Measurements from ENCODE around the gene NPHP1. TPM values are rescaled to one million over a fixed set of nuclear protein-coding genes. Genes with fewer than 3 reads are reported as not detected.
"Not testable (repeated sequence)": the region's sequence is repeated elsewhere in the genome, so short reads cannot be mapped to it uniquely, and the experiment has no call there.

The NPHP1 gene
- polyA plus RNA-seq, 3 donors, result 14.6 to 17.4 (median 16.1) TPM

- DNase-seq (ENCODE audit: low read depth in 3 of 3, low spot score in 2 of 3), result no peak
Measured at GRCh38 chr2:110140401-110140800, 64.4 kb downstream of the NPHP1 start.

GRCh38 chr2:110134025-110134424 is 70.8 kb downstream of the NPHP1 start:
- DNase-seq (ENCODE audit: low read depth in 3 of 3, low spot score in 2 of 3), result no peak

DNA sequence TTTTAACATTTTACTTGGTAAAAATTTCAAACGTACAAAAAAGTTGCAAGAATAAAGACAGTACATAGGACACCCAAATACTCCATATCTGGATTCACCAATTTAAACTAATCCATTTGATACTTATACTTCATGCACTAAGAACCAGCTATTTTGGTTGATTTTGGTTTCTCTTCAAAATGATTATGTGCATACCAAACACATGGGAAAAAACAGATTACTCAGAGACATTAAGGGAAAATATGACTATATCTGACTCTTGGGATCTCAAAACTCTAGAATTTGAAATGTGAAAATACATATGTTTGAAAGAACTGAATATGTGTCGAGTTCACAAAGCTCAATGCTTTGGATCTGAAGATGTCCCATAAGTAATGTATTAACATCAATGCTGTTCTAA is 73.6 kb downstream of the NPHP1 start:
- DNase-seq (ENCODE audit: low read depth in 3 of 3, low spot score in 2 of 3), result no peak

DNA sequence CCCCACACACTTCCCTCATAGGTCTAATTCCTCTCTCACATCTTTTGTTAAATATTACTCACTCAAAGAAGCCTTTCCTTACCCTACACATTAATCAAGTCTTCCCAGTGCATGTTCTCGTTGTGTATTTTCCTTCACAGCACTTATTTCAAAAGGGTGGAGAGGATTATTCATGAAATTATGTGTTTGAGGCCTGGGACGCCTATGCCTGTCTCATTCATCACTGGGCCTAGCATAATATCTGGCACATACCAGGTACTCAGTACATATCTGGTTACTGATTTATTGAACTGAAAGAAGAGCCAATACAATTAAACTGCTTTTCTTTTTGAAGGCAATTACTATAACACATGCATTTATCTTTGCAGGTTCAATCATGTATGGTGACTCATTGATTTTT is 74.1 kb downstream of the NPHP1 start:
- DNase-seq (ENCODE audit: low read depth in 3 of 3, low spot score in 2 of 3), result no peak

- DNase-seq (ENCODE audit: low read depth in 3 of 3, low spot score in 2 of 3), result no peak
Measured at GRCh38 chr2:110126906-110127305, 77.9 kb downstream of the NPHP1 start.

DNA sequence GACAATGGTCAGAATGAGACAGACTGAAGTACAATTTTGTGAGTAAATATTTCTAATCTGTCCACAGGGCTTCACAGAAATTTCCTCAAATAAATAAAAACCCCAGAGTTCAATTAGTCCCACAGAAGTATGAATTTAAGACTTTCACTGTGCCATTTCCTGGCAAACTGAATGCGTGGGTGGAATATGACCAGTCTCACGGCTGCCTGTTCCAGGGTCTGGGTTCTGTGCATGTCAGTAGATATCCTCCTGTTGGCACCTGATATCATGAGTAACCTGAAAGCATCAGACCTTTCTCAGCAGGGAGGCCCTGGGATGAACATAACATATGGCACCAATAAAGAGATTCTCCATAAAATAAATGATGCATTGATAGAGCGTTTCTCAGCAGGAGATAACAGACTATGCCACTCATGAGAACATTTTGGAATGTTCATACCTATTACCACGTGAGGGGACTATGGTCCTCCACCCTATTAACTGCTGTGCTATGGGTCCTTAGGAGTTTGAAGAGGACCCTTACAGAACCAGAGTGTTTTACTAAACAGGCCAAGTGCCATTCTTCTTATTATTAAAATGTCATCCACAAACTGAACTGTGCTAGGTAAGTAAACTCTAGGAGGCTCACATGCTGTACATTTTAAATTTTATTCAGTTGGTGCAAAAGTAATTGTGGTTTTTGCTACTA is 78.6 kb downstream of the NPHP1 start:
- DNase-seq (ENCODE audit: low read depth in 3 of 3, low spot score in 2 of 3), result no peak

GRCh38 chr2:110124939-110125691 is 79.7 kb downstream of the NPHP1 start:
- no peak for DNase-seq (ENCODE audit: low read depth in 3 of 3, low spot score in 2 of 3)

DNA sequence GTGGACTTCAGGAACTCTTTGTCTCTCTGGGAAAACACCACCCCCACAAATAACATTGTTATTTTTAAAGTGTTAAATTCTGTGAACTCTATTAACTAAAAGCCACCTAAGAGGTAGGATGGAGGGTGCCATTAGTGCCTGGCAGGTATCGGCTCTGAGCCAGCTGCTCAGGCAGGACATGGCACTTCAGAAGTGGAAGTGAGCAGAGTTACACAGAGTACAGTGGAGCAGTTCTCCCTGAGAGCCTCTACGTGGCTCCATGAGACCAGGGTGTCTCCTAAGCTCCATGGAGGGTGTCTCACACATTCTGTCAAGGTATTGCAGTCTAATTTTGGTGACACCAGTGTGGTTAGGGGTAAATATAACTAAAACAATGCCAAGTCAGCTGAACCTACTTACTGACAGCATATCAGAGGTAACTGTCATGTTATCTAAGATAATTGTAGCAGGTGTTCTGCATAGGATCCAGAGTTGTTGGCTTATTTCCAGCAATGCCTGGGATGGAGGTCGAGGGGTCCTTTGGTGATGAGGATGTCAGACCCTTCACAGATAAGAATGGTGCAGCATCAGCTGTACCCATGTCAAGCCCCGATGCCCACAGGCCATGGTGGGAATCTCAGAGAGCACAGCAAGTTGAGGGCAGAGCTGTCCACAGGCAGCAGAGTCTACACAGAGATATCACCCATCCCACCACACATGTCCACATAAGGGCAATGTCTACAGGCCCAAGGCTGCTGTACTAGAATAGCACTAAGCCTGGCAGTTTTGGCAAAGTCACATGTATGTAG is 80.6 kb downstream of the NPHP1 start:
- DNase-seq (ENCODE audit: low read depth in 3 of 3, low spot score in 2 of 3), result no peak

GRCh38 chr2:110121592-110121991 is 83.2 kb downstream of the NPHP1 start:
- no peak for DNase-seq (ENCODE audit: low read depth in 3 of 3, low spot score in 2 of 3)

- DNase-seq (ENCODE audit: low read depth in 3 of 3, low spot score in 2 of 3), result no peak
Measured at GRCh38 chr2:110121052-110121334, 83.8 kb downstream of the NPHP1 start.

- no peak for DNase-seq (ENCODE audit: low read depth in 3 of 3, low spot score in 2 of 3)
Measured at GRCh38 chr2:110120171-110121051, 84.4 kb downstream of the NPHP1 start.

DNA sequence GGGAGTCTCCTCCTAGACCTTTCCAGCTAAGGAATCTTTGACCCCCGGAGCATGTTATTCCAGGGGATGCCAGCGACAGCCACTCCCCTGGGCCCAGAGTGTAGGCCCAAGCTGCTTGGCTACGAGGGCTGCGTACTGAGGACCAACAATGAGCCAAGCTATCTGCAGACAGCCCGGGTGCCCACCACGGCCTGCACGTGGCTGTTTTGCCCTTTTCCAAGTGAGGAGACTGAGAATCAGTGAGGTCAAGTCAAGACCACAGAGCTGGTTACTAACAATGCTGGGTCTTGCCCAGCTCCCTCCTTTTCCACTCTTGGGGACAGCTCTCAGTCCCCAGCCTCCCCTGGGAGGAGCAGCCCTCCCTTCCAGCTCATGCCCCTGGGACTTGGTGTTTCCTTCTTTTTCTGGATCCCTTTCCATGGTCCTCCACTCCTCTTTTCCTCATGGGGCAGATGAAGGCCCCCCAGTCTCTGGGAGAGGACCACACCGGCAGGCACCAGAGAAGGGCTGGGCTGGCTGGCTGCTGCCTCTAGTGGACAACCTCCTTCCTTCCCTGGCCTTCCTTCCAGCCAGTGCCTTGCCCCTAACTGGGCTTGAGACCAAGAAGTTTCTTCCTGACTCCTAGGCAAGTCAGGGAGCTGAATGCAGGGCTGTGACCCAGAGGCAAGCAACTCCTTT is 88.6 kb downstream of the NPHP1 start:
- no peak for DNase-seq (ENCODE audit: low read depth in 3 of 3, low spot score in 2 of 3)

GRCh38 chr2:110115291-110116032 is 89.4 kb downstream of the NPHP1 start, which contains the start of gene MALL:
Gene MALL, minus strand, starts transcription at chr2:110115822. Its CDS starts 30 bp downstream, at chr2:110115792.
- DNase-seq (ENCODE audit: low read depth in 3 of 3, low spot score in 2 of 3), result no peak

- no peak for DNase-seq (ENCODE audit: low read depth in 3 of 3, low spot score in 2 of 3)
Measured at GRCh38 chr2:110114831-110115255, 90.0 kb downstream of the NPHP1 start.

DNA sequence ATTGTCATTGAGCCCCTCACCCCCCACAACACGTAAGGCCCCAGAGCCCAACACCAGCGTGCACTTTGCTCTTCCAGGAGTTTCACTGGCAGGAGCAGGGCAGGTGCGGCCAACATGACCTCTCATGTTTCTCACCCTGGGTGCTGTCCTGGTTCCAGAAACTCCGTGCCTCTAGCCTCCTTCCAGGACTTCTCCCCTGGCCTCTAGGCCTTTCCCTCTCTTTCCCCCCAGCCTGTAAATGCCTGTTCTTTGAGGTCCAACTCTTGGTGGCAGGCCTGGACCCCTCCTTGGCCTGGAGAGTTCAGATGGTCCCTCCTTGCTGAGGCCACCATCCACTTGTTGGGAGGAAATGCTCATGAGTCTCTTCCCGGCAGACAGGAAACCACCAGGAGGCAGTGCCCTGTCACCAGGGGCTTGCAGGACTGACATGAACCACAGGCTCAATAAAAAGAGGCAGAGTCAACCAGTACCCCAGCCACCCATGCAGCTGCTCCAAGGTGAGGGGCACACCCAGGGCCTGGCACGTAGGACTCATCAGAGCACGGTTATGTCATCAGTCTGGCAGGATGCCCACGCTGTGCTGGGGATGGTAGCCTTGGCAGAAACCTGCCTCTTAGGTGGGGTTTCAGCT is 90.7 kb downstream of the NPHP1 start:
- no peak for DNase-seq (ENCODE audit: low read depth in 3 of 3, low spot score in 2 of 3)

DNA sequence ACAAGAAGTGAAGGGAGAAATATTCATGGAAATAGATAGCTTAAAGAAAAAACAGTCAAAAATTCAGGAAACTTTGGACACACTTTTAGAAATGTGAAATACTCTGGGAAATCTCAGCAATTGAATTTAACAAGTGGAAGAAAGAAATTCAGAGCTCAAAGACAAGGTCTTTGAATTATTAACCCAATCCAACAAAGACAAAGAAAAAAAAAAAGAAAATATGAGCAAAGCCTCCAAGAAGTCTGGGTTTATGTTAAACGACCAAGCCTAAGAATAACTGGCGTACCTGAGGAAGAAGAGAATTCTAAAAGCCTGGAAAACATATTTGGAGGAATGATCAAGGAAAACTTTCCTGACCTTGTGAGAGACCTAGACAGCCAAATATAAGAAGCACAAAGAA is 96.5 kb downstream of the NPHP1 start:
- not testable (repeated sequence) for DNase-seq (ENCODE audit: low read depth in 3 of 3, low spot score in 2 of 3)

- DNase-seq (ENCODE audit: low read depth in 3 of 3, low spot score in 2 of 3), result no peak
Measured at GRCh38 chr2:110107092-110108079, 97.4 kb downstream of the NPHP1 start.

DNA sequence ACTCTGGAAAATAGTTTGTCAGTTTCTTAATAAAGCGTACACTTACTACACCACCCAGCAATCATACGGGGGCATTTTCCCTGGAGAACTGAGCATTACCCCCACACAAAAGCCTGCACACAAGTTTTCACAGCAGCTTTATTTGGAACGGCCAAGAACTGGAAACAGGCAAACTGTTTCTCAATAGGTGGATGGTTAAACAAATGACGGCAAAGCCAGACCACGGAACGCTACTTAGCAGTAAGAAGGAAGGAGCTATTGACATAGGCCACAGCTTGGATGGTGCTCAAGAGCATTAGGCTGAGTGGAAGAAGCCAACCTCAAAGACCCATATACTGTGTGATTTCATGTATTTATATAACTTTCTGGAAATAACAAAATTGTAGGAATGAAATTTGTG is 98.2 kb downstream of the NPHP1 start:
- DNase-seq (ENCODE audit: low read depth in 3 of 3, low spot score in 2 of 3), result no peak
